H1 (cell line): ENCODE data around the gene ZBTB2. TPM values are rescaled to one million over a fixed set of nuclear protein-coding genes. Genes with fewer than 3 reads are reported as not detected.

ENCODE experiments used
- CTCF ChIA-PET: fragments of 300-600 bp; sonication (Branson Sonifier 250); formaldehyde crosslinking; loops from one replicate; lab custom pipeline; 2021; ENCODE audit not compliant: partially characterized antibody; lab: Charles Lee
- POLR2A ChIA-PET: fragments of 300-600 bp; sonication (Branson Sonifier 250); formaldehyde crosslinking; loops from one replicate; lab custom pipeline; 2021; ENCODE audit warnings: inconsistent platforms; ENCODE audit not compliant: partially characterized antibody; lab: Charles Lee
- DNase-seq, 2 experiments: peaks; one replicate each; pipeline versions ENCODE4 v3.0.0 to v3.0.0-alpha.2; 2010 to 2022; ENCODE audit warnings: low spot score in 2 of 2, low read depth in 1 of 2, mixed read lengths in 1 of 2
- FAIRE-seq: peaks from 2 replicates; lab custom pipeline; 2011; peaks lifted over from hg19 to GRCh38; lab: Jason Lieb, UNC
- H2AFZ ChIP-seq: 2 replicates; pipeline ENCODE4 v1.8.1; 2012; ENCODE audit warnings: low read length, inconsistent platforms
- H2AK5ac ChIP-seq: 2 replicates; pipeline ENCODE4 v1.6.1; 2013; ENCODE audit warnings: low read depth, low read length
- H2BK120ac ChIP-seq: replicated peaks from 2 replicates; pipeline ENCODE3; 2013; ENCODE audit warnings: low read depth, low read length, inconsistent platforms
- H2BK12ac ChIP-seq: 2 replicates; pipeline ENCODE4 v1.6.1; 2013; ENCODE audit warnings: low read depth, low read length
- H2BK15ac ChIP-seq: 2 replicates; pipeline ENCODE4 v1.6.1; 2013; ENCODE audit warnings: low read length
- H2BK20ac ChIP-seq: 2 replicates; pipeline ENCODE4 v1.6.1; 2013; ENCODE audit warnings: low read length
- H2BK5ac ChIP-seq: 2 replicates; pipeline ENCODE4 v1.6.1; 2013; ENCODE audit warnings: low read depth, low read length
- H3K14ac ChIP-seq: 2 replicates; pipeline ENCODE4 v1.6.1; 2013; ENCODE audit warnings: inconsistent platforms; ENCODE audit not compliant: insufficient read length
- H3K18ac ChIP-seq: 2 replicates; pipeline ENCODE4 v1.6.1; 2013; ENCODE audit warnings: low read length; ENCODE audit errors: extremely low read depth
- H3K23ac ChIP-seq: 2 replicates; pipeline ENCODE4 v1.6.1; 2013; ENCODE audit warnings: inconsistent platforms; ENCODE audit not compliant: insufficient read length
- H3K23me2 ChIP-seq: 2 replicates; pipeline ENCODE4 v1.6.1; 2013; ENCODE audit warnings: low read depth, low read length
- H3K27ac ChIP-seq: 2 replicates; pipeline ENCODE4 v1.6.1; 2011; ENCODE audit warnings: low read depth, low read length, inconsistent platforms
- H3K27me3 ChIP-seq, 4 experiments: replicated peaks in 1 of 4; 1 replicate in 1 of 4; 2 replicates in 3 of 4; pipeline versions ENCODE4 v1.6.1 to v1.8.1; 2011 to 2013; ENCODE audit warnings: low read length in 3 of 4, mild to moderate bottlenecking in 3 of 4, inconsistent platforms in 2 of 4, mixed read lengths in 2 of 4, moderate library complexity in 1 of 4; ENCODE audit not compliant: control insufficient read depth in 3 of 4, insufficient read depth in 3 of 4; ENCODE audit errors: extremely low read depth in 1 of 4
- H3K36me3 ChIP-seq, 4 experiments: 2 replicates each; pipeline versions ENCODE4 v1.6.1 to v1.8.1; 2011 to 2013; ENCODE audit warnings: mild to moderate bottlenecking in 4 of 4, low read length in 3 of 4, moderate library complexity in 2 of 4, control low read depth in 1 of 4, inconsistent platforms in 1 of 4; ENCODE audit not compliant: insufficient read depth in 4 of 4, control insufficient read depth in 2 of 4
- H3K4ac ChIP-seq: replicated peaks from 2 replicates; pipeline ENCODE3; 2013; ENCODE audit warnings: low read length, low read depth, mixed read lengths, inconsistent platforms; ENCODE audit not compliant: insufficient read length
- H3K4me1 ChIP-seq, 4 experiments: replicated peaks in 1 of 4; 1 replicate in 1 of 4; 2 replicates in 3 of 4; pipeline versions ENCODE4 v1.6.1 to v1.8.1; 2011 to 2013; ENCODE audit warnings: low read length in 3 of 4, inconsistent platforms in 2 of 4, mixed read lengths in 1 of 4; ENCODE audit not compliant: insufficient read depth in 4 of 4, control insufficient read depth in 3 of 4
- H3K4me2 ChIP-seq, 2 experiments: 2 replicates each; pipeline versions ENCODE4 v1.6.1 to v1.8.1; 2011 to 2013; ENCODE audit warnings: low read depth in 2 of 2, low read length in 2 of 2, control low read depth in 1 of 2, inconsistent platforms in 1 of 2, mild to moderate bottlenecking in 1 of 2; ENCODE audit not compliant: insufficient read depth in 1 of 2
- H3K4me3 ChIP-seq, 4 experiments: fragments of 200-600, 300-600 bp in 1 of 4; sonication (generic), shearing (Covaris generic), sonication (Bioruptor Twin) in 1 of 4; 2 replicates each; pipeline versions ENCODE4 v1.5.1 to v1.8.1; 2011 to 2016; ENCODE audit warnings: low read length in 4 of 4, low read depth in 3 of 4, control low read depth in 2 of 4, inconsistent platforms in 2 of 4, mild to moderate bottlenecking in 2 of 4, mixed read lengths in 1 of 4, moderate library complexity in 1 of 4; ENCODE audit not compliant: insufficient read depth in 2 of 4; ENCODE audit errors: extremely low read depth in 1 of 4
- H3K56ac ChIP-seq: replicated peaks from 2 replicates; pipeline ENCODE3; 2013; ENCODE audit warnings: low read depth, mild to moderate bottlenecking, mixed read lengths, low read length, inconsistent platforms; ENCODE audit not compliant: insufficient read length
- H3K79me1 ChIP-seq: 2 replicates; pipeline ENCODE4 v1.6.1; 2013; ENCODE audit warnings: low read depth, low read length, control low read depth
- H3K79me2 ChIP-seq, 2 experiments: 2 replicates each; pipeline versions ENCODE4 v1.6.1 to v1.8.1; 2012 to 2013; ENCODE audit warnings: low read length in 2 of 2, mild to moderate bottlenecking in 2 of 2, inconsistent platforms in 1 of 2; ENCODE audit not compliant: insufficient read depth in 2 of 2, control insufficient read depth in 1 of 2
- H3K9ac ChIP-seq, 4 experiments: replicated peaks in 1 of 4; 1 replicate in 1 of 4; 2 replicates in 3 of 4; pipeline versions ENCODE4 v1.6.1 to v1.8.1; 2011 to 2013; ENCODE audit warnings: low read depth in 3 of 4, low read length in 3 of 4, control low read depth in 2 of 4, mild to moderate bottlenecking in 2 of 4, moderate library complexity in 2 of 4, inconsistent platforms in 1 of 4; ENCODE audit errors: extremely low read depth in 1 of 4
- H3K9me3 ChIP-seq, 2 experiments: 2 replicates each; pipeline versions ENCODE4 v1.6.1 to v1.8.1; 2012 to 2013; ENCODE audit warnings: mild to moderate bottlenecking in 2 of 2, moderate library complexity in 2 of 2, control low read depth in 1 of 2, inconsistent platforms in 1 of 2, low read depth in 1 of 2, low read length in 1 of 2, mixed read lengths in 1 of 2; ENCODE audit not compliant: insufficient read depth in 2 of 2
- H4K20me1 ChIP-seq, 2 experiments: replicated peaks in 1 of 2; 2 replicates each; pipeline versions ENCODE3 to v1.8.1; 2011 to 2013; ENCODE audit warnings: inconsistent platforms in 2 of 2, low read length in 2 of 2, mild to moderate bottlenecking in 1 of 2; ENCODE audit not compliant: insufficient read depth in 2 of 2, control insufficient read depth in 1 of 2
- H4K5ac ChIP-seq: 2 replicates; pipeline ENCODE4 v1.6.1; 2013; ENCODE audit warnings: low read length, low read depth, mixed read lengths, inconsistent platforms; ENCODE audit not compliant: insufficient read length
- H4K8ac ChIP-seq: 2 replicates; pipeline ENCODE4 v1.8.0; 2013; ENCODE audit warnings: mild to moderate bottlenecking, moderate library complexity, low read length, inconsistent platforms; ENCODE audit not compliant: insufficient read depth; ENCODE audit errors: extremely low read depth
- H4K91ac ChIP-seq: replicated peaks from 2 replicates; pipeline ENCODE3; 2013; ENCODE audit warnings: low read length, mixed read lengths, inconsistent platforms; ENCODE audit not compliant: insufficient read length
- CREB1 ChIP-seq: IDR thresholded peaks from 2 replicates; pipeline ENCODE4 v1.6.1; 2012; ENCODE audit warnings: inconsistent platforms
- CTCF ChIP-seq, 3 experiments: IDR thresholded peaks; 1 replicate in 2 of 3; 2 replicates in 1 of 3; pipeline versions ENCODE4 v1.5.1 to v1.6.1; 2011; ENCODE audit warnings: low read length in 3 of 3, mild to moderate bottlenecking in 3 of 3, inconsistent platforms in 2 of 3, low read depth in 1 of 3, moderate library complexity in 1 of 3; ENCODE audit not compliant: insufficient read depth in 1 of 3; ENCODE audit errors: control extremely low read depth in 1 of 3
- EP300 ChIP-seq, 2 experiments: IDR thresholded peaks; 1 replicate in 1 of 2; 2 replicates in 1 of 2; pipeline ENCODE4 v1.6.1; 2011 to 2012; ENCODE audit warnings: low read depth in 2 of 2, low read length in 2 of 2, mild to moderate bottlenecking in 2 of 2, borderline replicate concordance in 1 of 2, inconsistent platforms in 1 of 2, moderate library complexity in 1 of 2
- FOSL1 ChIP-seq: IDR thresholded peaks from 2 replicates; pipeline ENCODE4 v1.6.1; 2011; ENCODE audit warnings: mild to moderate bottlenecking, low read depth, low read length, moderate library complexity; ENCODE audit not compliant: insufficient read depth
- GABPA ChIP-seq: IDR thresholded peaks from 2 replicates; pipeline ENCODE4 v1.6.1; 2011; ENCODE audit warnings: mild to moderate bottlenecking, low read length, moderate library complexity, borderline replicate concordance; ENCODE audit not compliant: insufficient read depth
- SUZ12 ChIP-seq: fragments of 200-600 bp; sonication (generic); IDR thresholded peaks from 2 replicates; pipeline ENCODE4 v1.6.1; 2012; ENCODE audit warnings: mild to moderate bottlenecking, inconsistent platforms, low read length, moderate library complexity, mixed read lengths
- TBP ChIP-seq: IDR thresholded peaks from 2 replicates; pipeline ENCODE4 v1.6.1; 2011; ENCODE audit warnings: low read depth, low read length, improper control_type of control experiment
- TCF12 ChIP-seq: IDR thresholded peaks from 2 replicates; pipeline ENCODE4 v1.6.1; 2011; ENCODE audit warnings: low read depth, mild to moderate bottlenecking, low read length
- WGBS, 2 experiments: shearing (Covaris generic) in 1 of 2; methylation state at CpG; one replicate each; pipeline versions ENCODE4 v1.1.6 to v1.1.7; 2013 to 2015; ENCODE audit warnings: low lambda C conversion rate in 2 of 2, mixed read lengths in 2 of 2, inconsistent platforms in 1 of 2, low coverage in 1 of 2, missing lambda C conversion rate in 1 of 2; ENCODE audit not compliant: insufficient replicate concordance in 2 of 2, insufficient coverage in 1 of 2, insufficient read length in 1 of 2; ENCODE audit errors: extremely low coverage in 1 of 2, missing lambda C conversion rate in 1 of 2; 5-methylcytosine and 5-hydroxymethylcytosine counted together
- polyA plus RNA-seq, 7 experiments: library from polyadenylated mRNA; depleted of rRNA in 3 of 7; stranded (reverse) in 5 of 7; unstranded in 2 of 7; fragments of >200 nt in 5 of 7; fragments of 200-250 nt in 2 of 7; gene quantifications; 1 replicate in 5 of 7; 2 replicates in 1 of 7; 4 replicates in 1 of 7; pipeline versions ENCODE4 v1.2.1 to v1.2.3, GENCODE V29; 2011 to 2013; ENCODE audit warnings: missing spikeins in 2 of 7, mixed read lengths in 2 of 7
- total RNA-seq: library from RNA; stranded (reverse); fragmentation: NEBNext Ultra II Directional; extraction: Animal tissue kit (Norgen Biotek cat#: 25700); gene quantifications from 2 replicates; pipeline ENCODE4 v1.2.1, GENCODE V29; 2021
- TF ChIP-seq, protein P1 (sequence below): IDR thresholded peaks from 2 replicates; pipeline ENCODE4 v1.6.1; 2011; ENCODE audit warnings: low read depth, mild to moderate bottlenecking, low read length; ENCODE audit not compliant: insufficient read depth

The ZBTB2 gene
- total and polyA plus RNA-seq, 2 of the 8 experiments (the other 6 are each of a cell fraction or from before 2014, with no cell fraction given): 16.1 to 23.7 TPM

GRCh38 chr6:151330130-151330696, 61.1 kb downstream of the ZBTB2 start:
- no peak overlapping the region for H2AK5ac ChIP-seq
- 88% methylated on average over 6 of the region's 6 CpGs; no CpG with 5 or more reads in 1 of the 2 experiments for WGBS, 2 experiments
- H4K8ac ChIP-seq: no peak overlapping the region
- peaks cover 0 to 4% (median 0%) of the 10 kb centered on the region in 4 experiments; a peak in 2 of 7 replicates for H3K4me1 ChIP-seq
- no peak overlapping the region for H4K5ac ChIP-seq
- H4K91ac ChIP-seq: no peak overlapping the region
- H3K23me2 ChIP-seq: peaks cover 2% of the 10 kb centered on the region; the same call in 1 of the 2 replicates
- peaks cover 0 to 1% of the 10 kb centered on the region in 2 experiments for H4K20me1 ChIP-seq
- peaks cover 0 to 2% (median under 1%) of the 10 kb centered on the region in 4 experiments; a peak in 2 of 7 replicates for H3K27me3 ChIP-seq
- H3K14ac ChIP-seq: no peak overlapping the region
- H2BK5ac ChIP-seq: no peak overlapping the region
- H2BK20ac ChIP-seq: no peak overlapping the region
- no peak overlapping the region for H3K23ac ChIP-seq
- no peaks in the 10 kb centered on the region; the same call in 1 of the 2 replicates for H3K79me1 ChIP-seq
- ChIA-PET POLR2A (no interaction called here), CTCF (interaction anchor here (1.0 to 1.4 kb wide), 5 partner anchors 42 to 415 kb away, joined by 3 to 4 read pairs (median 3); no protein-coding TSS in a partner anchor)
- H3K79me2 ChIP-seq: no peaks in the 10 kb centered on the region; a peak in 1 of 4 replicates
- H3K56ac ChIP-seq: no peak overlapping the region
- no peak overlapping the region for H3K9ac ChIP-seq
- H2BK15ac ChIP-seq: no peak overlapping the region
- H2AFZ ChIP-seq: no peak overlapping the region
- no peak overlapping the region for H3K4me3 ChIP-seq
- no peaks in the 10 kb centered on the region for H3K9me3 ChIP-seq
- H3K27ac ChIP-seq: no peak overlapping the region
- H3K18ac ChIP-seq: no peak overlapping the region
- no peak overlapping the region for H2BK120ac ChIP-seq
- H3K36me3 ChIP-seq: no peaks in the 10 kb centered on the region
- FAIRE-seq (no peak), DNase-seq (no peak)
- H3K4ac ChIP-seq: no peak overlapping the region
- no peak overlapping the region for H3K4me2 ChIP-seq
- no peak overlapping the region for H2BK12ac ChIP-seq
- TF ChIP-seq TCF12 (no peak), CREB1 (no peak), TBP (no peak), CTCF (IDR thresholded peaks at IDR 0.05; ENCODE audit: control extremely low read depth in 1 of 3, insufficient read depth in 1 of 3, low read depth in 1 of 3, low read length in 3 of 3) (no peak), SUZ12 (no peak), EP300 (IDR thresholded peaks at IDR 0.05; ENCODE audit: borderline replicate concordance in 1 of 2, low read depth in 2 of 2, low read length in 2 of 2) (no peak), FOSL1 (no peak), GABPA (no peak)
- TF ChIP-seq, protein P1, sequence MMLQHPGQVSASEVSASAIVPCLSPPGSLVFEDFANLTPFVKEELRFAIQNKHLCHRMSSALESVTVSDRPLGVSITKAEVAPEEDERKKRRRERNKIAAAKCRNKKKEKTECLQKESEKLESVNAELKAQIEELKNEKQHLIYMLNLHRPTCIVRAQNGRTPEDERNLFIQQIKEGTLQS: no peak
